GM10248 (cell line): ENCODE measurements around the gene KARS1.

Source experiments
- CTCF ChIA-PET: fragments of 300-600 bp; sonication (Branson Sonifier 250); formaldehyde crosslinking; extraction: SDS; loops from one replicate; lab custom pipeline; 2021; ENCODE audit warnings: antibody characterized with exemption; lab: Yijun Ruan, JAX
- POLR2A ChIA-PET: fragments of 350-650 bp; sonication (Branson Sonifier 250); formaldehyde crosslinking; extraction: SDS; loops from one replicate; lab custom pipeline; 2020; ENCODE audit warnings: antibody characterized with exemption; lab: Yijun Ruan, JAX
- DNase-seq: peaks from one replicate; pipeline ENCODE4 v3.0.0; 2012; ENCODE audit errors: extremely low spot score
- TF ChIP-seq, protein P1 (sequence below): IDR thresholded peaks from 2 replicates; pipeline ENCODE4 v1.5.1; 2012; ENCODE audit warnings: mild to moderate bottlenecking, low read depth; ENCODE audit errors: extremely low read depth, missing control alignments, control extremely low read depth

Gene KARS1

GRCh38 chr16:75647492-75648264 is at the start of gene KARS1, which contains the start of gene TERF2IP:
Gene KARS1, minus strand, starts transcription at chr16:75647665. Its CDS starts 26 bp downstream, at chr16:75647639.
Gene TERF2IP, plus strand, starts transcription at chr16:75647773. Its CDS starts 110 bp downstream, at chr16:75647883.
- TF ChIP-seq, protein P1, sequence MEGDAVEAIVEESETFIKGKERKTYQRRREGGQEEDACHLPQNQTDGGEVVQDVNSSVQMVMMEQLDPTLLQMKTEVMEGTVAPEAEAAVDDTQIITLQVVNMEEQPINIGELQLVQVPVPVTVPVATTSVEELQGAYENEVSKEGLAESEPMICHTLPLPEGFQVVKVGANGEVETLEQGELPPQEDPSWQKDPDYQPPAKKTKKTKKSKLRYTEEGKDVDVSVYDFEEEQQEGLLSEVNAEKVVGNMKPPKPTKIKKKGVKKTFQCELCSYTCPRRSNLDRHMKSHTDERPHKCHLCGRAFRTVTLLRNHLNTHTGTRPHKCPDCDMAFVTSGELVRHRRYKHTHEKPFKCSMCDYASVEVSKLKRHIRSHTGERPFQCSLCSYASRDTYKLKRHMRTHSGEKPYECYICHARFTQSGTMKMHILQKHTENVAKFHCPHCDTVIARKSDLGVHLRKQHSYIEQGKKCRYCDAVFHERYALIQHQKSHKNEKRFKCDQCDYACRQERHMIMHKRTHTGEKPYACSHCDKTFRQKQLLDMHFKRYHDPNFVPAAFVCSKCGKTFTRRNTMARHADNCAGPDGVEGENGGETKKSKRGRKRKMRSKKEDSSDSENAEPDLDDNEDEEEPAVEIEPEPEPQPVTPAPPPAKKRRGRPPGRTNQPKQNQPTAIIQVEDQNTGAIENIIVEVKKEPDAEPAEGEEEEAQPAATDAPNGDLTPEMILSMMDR: no peak
- ChIA-PET POLR2A (interaction anchor here (0.6 to 2.0 kb wide), 10 partner anchors 9 to 214 kb away, joined by 3 to 12 read pairs (median 5); partner anchors contain the start of genes ADAT1 and GABARAPL2), CTCF (interaction anchor here (0.9 to 2.6 kb wide), 8 partner anchors 9 to 414 kb away, joined by 3 to 12 read pairs (median 6); partner anchors contain the start of gene ADAT1)
- peak; percentile 96 for DNase-seq

DNA sequence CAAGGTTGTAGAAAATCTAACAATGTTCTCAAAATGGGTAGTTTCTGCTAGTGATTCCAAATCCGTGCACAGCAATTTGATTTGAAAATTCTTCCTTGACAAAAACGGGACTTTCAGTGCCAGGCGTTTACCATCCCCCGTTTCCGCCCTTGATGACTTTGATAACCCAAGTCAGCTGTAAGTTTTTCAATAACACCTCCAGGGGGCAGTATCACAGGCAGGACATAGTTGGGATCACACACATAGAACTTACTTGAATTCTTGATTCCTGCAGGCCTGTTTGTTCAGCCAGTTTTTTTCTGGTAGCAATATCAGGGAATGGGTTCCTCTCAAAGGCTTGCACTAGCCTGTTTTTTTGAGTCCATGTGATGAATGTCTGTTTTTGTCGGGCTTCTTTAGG is 48.2 kb upstream of the KARS1 start:
- TF ChIP-seq, protein P1: no peak
- POLR2A ChIA-PET: no interaction called here
- CTCF ChIA-PET: interaction anchor here (1.4 to 1.5 kb wide), 2 partner anchors 38 to 68 kb away, joined by 4 to 5 read pairs; no protein-coding TSS in a partner anchor
- no peak for DNase-seq

DNA sequence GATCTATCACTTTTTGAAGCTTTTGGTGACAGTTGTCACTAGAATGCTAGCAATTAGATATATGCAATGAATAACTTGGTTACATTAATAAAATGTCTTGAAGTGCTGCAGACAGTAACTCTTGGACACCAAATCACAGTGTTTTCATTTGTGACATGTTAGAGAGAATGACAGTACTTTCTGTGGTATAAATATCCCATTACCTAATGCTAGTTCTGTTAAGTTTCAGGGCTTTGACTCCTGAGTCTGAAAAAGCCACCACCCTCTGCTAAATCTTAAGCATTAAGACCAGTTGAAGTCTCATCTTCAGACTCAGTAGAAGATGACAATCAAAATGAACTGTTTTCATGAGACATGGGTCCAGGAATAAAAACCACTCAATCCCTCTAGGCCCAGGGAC is 39.9 kb upstream of the KARS1 start:
- DNase-seq: no peak
- TF ChIP-seq, protein P1: no peak
- ChIA-PET POLR2A (no interaction called here), CTCF (no interaction called here)

DNA sequence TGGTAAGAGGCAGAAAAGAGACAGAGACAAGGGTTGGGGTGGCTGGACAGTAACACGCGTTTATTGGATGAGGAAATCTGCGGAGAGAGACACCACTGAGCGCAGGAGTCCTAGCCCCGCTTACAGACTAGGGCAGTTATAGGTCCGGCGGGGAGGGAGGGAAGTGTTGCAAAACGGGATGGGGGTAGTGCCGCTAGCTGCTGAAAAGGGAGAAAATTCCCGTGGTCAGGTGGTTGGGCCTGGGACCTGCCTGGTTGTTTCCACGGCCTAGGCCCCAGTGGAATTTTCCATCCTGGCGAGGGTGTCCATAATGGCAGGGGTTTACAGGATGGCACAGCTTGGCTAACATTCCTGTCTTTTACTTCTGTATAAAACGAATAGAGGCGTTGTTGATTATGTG is 34.8 kb upstream of the KARS1 start:
- CTCF ChIA-PET: no interaction called here
- POLR2A ChIA-PET: no interaction called here
- TF ChIP-seq, protein P1: no peak

GRCh38 chr16:75679366-75679765 is 31.9 kb upstream of the KARS1 start:
- ChIA-PET CTCF (no interaction called here), POLR2A (no interaction called here)
- DNase-seq: no peak
- TF ChIP-seq, protein P1: no peak

More for the DNA sequence above, 34.8 kb upstream of the KARS1 start:
- no peak for DNase-seq

DNA sequence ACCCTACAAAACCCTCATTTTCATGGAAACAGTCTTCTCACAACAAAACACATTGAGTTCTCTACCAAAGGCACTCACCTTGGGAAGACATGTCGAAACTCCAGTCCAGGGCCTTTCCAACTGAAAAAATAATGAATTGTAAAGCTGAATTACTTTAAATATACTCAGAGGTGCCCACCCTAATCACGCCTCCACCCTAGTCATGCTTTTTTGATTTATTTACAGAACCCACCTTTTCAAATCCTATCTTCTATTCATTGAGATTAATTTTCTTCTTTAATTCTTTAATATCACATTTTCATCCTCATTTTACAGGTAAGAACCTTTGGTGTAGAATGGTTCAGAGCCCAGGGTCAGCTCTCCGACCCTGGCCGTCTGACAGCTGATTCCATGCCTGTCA is 29.4 kb upstream of the KARS1 start, which contains the start of gene CPHXL2:
Gene CPHXL2 (minus strand): TSS at position 101 of the 400 bp plus-strand sequence. CDS start 10 bp downstream, at position 91.
- ChIA-PET CTCF (interaction anchor here (1.1 to 1.8 kb wide), 3 partner anchors 12 to 1495 kb away, joined by 3 to 4 read pairs (median 3); no protein-coding TSS in a partner anchor), POLR2A (no interaction called here)
- TF ChIP-seq, protein P1: no peak
- no peak for DNase-seq
